Fibroblast of gingiva (primary cell): ENCODE measurements around the gene ARL4A.

Source experiments
- DNase-seq: peaks from one replicate; pipeline ENCODE4 v3.0.0-alpha.2; 2011; ENCODE audit warnings: low read depth

ARL4A gene

DNA sequence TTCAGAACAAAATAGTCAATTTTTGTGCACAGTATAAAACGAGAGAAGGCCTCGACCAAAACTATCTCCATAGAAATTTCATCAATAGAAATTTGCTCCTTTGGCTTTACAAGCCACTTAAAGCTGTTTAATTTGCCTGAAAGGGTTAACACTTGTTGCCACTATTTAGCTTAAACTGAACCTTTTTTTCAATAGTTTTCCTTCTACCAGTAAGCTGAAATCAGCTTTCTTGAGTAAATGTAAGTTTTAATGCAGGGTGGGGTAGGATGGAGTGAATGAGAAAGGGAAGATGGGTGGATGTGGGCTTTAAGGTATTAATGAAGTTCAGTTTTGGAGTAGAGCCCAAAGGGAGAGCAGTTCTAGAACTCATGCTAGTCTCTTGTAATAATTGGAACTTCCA lies 39.5 kb downstream of the ARL4A start:
- DNase-seq: no peak

DNA sequence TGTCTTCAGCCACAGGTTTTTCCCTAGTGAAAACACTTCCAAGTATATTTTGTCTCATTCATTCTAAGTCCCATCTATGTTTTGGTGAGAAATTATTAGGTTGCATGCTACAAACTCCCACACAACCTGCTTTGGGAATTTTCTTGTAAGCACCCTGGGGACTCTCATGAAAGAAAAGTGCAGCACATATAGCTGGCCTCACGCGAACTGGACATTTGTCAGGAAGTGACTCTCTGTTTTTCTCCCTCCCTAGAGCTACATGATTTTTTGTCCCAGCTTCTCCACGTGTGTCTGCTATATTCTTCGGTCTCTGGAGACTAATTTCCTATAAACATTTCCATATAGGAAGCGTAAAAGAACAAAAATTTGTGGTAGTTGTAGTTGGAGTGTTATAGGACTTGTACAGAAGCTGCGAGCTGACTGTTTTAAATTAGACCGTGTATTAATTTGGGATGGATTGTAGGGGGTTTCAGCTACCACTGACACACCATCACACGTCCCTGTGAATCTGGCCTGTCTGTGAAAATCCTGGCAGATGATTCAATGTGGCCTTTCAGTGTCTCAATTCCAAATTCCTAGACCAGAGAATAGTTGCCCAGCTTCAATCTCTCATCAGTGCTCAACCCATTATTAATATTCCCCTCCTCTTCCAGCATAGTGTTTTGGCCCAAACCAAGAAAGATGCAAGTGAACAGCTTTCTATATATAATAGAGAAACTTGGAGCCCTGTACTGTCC lies 40.2 kb downstream of the ARL4A start:
- DNase-seq: no peak

DNA sequence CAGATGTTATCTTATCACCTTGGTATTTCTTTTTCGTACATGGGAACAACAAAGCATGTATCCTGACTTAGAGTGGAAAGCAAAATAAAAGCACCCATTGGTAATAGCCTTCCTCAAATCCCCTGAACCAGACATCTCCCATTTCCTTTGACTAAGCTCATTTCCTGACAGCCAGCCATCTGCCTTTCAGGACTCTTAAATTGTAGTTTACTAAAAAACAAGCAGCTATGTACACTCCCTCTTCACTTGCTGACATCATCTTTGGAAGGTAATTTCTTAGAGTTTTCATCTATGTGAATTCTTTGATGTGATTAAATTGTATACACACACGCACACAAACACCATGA lies 40.7 kb downstream of the ARL4A start:
- no peak for DNase-seq

DNA sequence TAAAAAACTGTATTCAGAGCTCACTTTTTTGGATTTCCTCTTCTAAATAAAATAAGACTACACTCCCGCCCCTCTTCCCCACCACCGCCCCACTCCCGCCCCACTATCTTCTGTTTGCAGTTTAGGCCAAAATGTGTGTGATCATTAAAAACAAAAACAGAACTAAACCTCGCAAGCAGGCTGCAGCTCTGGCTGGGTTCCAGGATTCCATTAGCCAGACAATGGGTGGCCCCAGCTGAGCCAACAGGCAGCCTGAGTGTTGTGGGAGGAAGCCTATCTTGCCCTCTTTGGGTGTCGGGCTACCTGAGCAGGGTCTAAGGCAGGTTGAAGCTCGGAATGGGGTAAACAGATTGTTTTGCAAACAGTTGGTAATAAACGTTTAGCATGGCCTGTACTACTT lies 41.7 kb downstream of the ARL4A start:
- peak; percentile 22 for DNase-seq

DNA sequence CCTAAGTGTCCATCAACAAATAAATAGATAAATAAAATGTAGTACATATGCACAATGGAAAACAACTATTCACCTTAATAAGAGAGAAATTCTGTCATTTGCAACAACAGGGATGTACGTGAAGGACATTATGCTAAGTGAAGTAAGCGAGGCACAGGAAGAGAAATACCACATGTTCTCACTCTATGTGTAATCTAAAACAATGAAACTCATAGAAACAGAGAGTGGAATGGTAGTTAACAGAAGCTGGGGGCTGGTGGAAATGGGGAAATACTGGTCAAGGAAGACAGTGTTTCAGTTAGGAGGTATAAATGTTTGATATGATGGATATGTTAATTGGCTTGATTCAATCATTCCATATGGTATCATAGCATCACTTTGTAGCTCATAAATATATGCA lies 43.1 kb downstream of the ARL4A start:
- DNase-seq: no peak

DNA sequence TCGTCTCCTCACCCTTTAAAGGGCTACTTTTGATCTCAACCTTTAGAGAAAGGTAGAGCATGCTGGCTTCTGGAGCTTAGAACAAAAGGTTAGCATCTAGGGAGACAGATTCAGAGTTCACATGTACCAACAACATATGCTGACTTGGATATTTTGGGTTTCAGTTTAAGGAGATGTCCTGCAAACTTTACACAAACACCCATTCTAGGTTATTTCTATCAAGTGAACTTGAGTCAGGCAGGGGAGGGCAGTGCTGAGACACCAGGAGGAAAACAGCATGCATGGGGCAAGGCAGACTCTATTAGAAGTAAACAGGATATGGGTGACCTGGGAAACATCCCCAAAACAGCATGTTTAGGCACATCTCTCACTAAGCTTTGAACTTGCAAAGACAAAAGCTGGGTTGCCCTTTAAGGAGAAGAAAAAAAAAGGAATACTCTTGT lies 43.8 kb downstream of the ARL4A start:
- DNase-seq: peak; percentile 48

DNA sequence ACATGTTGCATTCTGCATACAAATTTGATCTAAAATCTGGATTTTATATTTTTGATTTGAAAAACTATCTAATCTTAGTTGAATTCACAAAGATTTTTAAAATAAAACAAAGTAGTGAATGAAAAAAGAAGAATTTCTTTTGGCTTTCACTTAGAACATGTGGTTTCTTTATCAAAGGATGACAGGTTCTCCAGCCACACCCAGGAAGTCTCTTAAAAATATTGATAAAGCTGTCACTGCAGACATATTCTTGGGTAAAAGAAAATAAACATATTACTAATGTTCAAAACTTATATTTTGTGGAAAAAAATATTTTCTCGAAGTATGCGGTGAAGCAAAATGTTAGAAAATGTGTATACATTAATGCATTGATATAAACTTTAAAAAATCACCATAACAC lies 44.3 kb downstream of the ARL4A start:
- DNase-seq: no peak

DNA sequence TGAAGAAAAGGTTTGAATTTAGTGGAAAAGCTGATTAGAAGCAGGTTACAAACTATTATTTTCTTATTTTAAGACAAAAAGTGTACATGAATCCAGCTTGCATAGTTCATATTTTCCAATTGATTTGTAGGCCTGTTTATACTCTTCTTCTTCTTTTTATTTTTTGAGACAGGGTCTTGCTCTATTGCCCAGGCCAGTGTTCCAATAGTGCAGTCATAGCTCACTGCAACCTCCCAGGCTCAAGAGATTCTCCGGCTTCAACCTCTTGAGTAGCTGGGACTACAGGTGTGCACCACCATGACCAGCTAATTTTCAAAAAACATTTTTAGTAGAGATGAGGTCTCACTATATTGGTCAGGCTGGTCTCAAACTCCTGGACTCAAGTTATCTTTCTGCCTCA lies 45.0 kb downstream of the ARL4A start:
- no peak for DNase-seq

DNA sequence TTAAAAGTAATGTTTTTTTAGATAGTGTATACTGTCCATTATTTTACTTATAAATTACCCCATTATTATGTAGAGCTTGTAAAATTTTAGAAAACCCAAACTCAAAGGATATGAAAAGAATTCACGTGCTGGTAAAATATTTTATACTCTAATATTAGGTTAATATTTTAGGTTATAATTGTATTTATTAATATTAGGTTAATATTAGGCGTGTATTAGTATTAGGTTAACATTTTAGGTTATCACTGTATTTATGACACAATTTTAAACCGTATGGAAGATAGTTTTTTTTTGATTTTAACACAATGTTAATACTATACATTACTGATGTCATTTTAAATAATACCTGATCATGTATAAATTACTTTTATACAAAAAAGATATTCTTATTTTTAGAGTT lies 48.5 kb downstream of the ARL4A start:
- DNase-seq: no peak

DNA sequence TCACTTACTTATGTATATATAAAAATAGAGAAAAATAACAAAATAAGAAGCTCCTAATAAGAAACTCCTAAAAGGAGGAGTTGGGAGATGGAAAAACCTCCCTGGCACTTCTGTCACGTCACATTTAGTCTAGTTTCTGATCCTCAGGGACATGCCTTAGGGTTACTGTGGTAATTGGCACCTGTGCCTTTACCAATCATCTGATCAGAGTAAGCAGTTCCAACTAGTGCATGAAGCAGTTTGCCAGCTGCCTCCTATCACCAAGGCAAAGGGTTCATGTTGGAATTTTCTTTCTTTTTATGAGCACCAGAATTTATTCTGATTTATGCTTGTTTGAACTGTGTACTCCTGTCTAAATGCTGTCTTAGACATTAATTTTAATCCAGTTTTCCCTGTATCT lies 49.9 kb downstream of the ARL4A start:
- no peak for DNase-seq

DNA sequence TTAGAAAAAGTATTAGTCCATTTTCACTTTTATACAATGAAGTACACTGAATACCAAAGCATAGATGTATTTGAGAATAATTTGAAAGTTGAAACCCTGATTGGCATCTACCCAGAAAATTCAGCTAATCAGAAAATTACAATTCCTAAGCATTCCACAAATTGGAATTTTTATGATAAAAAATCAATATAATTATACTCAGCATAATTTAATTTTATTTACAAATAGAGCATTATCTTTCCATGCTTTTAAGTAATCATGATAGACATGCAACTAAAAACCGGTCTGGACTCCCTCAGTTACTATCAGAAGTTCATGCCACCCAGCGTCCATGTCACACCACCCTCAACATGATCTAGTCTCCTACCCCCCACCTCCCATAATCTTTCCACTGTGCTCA lies 50.4 kb downstream of the ARL4A start:
- no peak for DNase-seq

DNA sequence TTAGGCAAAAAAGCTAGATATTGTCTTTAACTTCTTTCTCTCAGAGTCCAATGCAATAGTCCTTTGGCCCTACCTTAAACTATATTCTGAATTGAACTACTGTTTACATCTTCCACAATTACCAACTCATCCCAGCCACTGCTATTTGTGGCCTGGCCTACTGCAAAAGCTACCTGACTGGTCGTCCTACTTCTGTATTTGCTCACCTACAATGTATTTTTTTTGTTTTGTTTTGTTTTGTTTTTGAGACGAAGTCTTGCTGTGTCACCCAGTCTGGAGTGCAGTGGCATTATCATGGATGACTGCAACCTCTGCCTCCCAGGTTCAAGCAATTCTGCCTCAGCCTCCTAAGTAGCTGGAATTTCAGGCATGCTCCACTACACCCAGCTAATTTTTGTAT lies 51.2 kb downstream of the ARL4A start:
- no peak for DNase-seq
